ENCODE data around the gene PHACTR3.

- TF ChIP-seq POLR2AphosphoS5 (IDR thresholded peaks at IDR 0.05; ENCODE audit: insufficient read depth, low read depth, low read length): no peak
- TF ChIP-seq, protein P1, sequence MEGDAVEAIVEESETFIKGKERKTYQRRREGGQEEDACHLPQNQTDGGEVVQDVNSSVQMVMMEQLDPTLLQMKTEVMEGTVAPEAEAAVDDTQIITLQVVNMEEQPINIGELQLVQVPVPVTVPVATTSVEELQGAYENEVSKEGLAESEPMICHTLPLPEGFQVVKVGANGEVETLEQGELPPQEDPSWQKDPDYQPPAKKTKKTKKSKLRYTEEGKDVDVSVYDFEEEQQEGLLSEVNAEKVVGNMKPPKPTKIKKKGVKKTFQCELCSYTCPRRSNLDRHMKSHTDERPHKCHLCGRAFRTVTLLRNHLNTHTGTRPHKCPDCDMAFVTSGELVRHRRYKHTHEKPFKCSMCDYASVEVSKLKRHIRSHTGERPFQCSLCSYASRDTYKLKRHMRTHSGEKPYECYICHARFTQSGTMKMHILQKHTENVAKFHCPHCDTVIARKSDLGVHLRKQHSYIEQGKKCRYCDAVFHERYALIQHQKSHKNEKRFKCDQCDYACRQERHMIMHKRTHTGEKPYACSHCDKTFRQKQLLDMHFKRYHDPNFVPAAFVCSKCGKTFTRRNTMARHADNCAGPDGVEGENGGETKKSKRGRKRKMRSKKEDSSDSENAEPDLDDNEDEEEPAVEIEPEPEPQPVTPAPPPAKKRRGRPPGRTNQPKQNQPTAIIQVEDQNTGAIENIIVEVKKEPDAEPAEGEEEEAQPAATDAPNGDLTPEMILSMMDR (IDR thresholded peaks at IDR 0.05; ENCODE audit: extremely low read depth in 1 of 2, insufficient read depth in 1 of 2, low read depth in 1 of 2, low read length in 2 of 2): no peak
- no peak for TF ChIP-seq MAX (IDR thresholded peaks at IDR 0.05; ENCODE audit: insufficient read depth, insufficient read length)
- no peak for TF ChIP-seq MYC (IDR thresholded peaks at IDR 0.05; ENCODE audit: low read depth, low read length)
- TF ChIP-seq POLR2A (IDR thresholded peaks at IDR 0.05; ENCODE audit: low read depth, low read length): no peak
- TF ChIP-seq FOS (IDR thresholded peaks at IDR 0.05; ENCODE audit: borderline replicate concordance, insufficient read depth, low read length): no peak
- no peak for TF ChIP-seq GATA2 (IDR thresholded peaks at IDR 0.05; ENCODE audit: insufficient read depth, insufficient read length, low read depth, low read length)
Measured at GRCh38 chr20:59744756-59745155, 140.4 kb downstream of the PHACTR3 start.
